Right lobe of liver (tissue), 6 donors: ENCODE measurements around the gene SNAPC1. TPM values are rescaled to one million over a fixed set of nuclear protein-coding genes. Genes with fewer than 3 reads are reported as not detected.

Source experiments
- ATAC-seq, 4 donors: fragments of 200-7000 bp; cut with Tn5 transposase; one replicate each; pipeline ENCODE4 v1.9.1; 2020; ENCODE audit warnings: mild to moderate bottlenecking in 4 of 4, moderate library complexity in 4 of 4
- DNase-seq, 3 donors: peaks; one replicate each; pipeline ENCODE4 v3.0.0-alpha.2; 2020
- H3K27ac ChIP-seq, 3 donors: fragments of 200-600 bp; one replicate each; pipeline ENCODE4 v1.8.0; 2022
- H3K27me3 ChIP-seq, 2 donors: fragments of 200-600 bp; one replicate each; pipeline ENCODE4 v1.8.0; 2022
- H3K36me3 ChIP-seq, 4 donors: fragments of 200-600 bp; sonication (generic) in 1 of 4; one replicate each; pipeline versions ENCODE4 v1.5.1 to v1.8.0; 2017 to 2022; ENCODE audit warnings: control low read depth in 1 of 4
- H3K4me1 ChIP-seq, 4 donors: fragments of 200-600 bp; sonication (generic) in 1 of 4; one replicate each; pipeline versions ENCODE4 v1.5.1 to v1.8.0; 2017 to 2022; ENCODE audit warnings: control low read depth in 1 of 4
- H3K4me3 ChIP-seq, 3 donors: fragments of 200-600 bp; one replicate each; pipeline ENCODE4 v1.8.0; 2022
- H3K9me3 ChIP-seq, 4 donors: fragments of 200-600 bp; sonication (generic) in 1 of 4; one replicate each; pipeline versions ENCODE4 v1.5.1 to v1.8.0; 2017 to 2022; ENCODE audit warnings: control low read depth in 1 of 4
- POLR2A ChIP-seq: fragments of 450-650 bp; IDR thresholded peaks from one replicate; pipeline ENCODE4 v1.6.1; 2017; ENCODE audit warnings: antibody characterized with exemption, mild to moderate bottlenecking
- WGBS: methylation state at CpG from one replicate; pipeline ENCODE4 v1.1.6; 2018; ENCODE audit warnings: low coverage, low lambda C conversion rate; ENCODE audit not compliant: insufficient coverage; ENCODE audit errors: missing lambda C conversion rate; 5-methylcytosine and 5-hydroxymethylcytosine counted together
- intact Hi-C, 2 donors: fragments of 100-400 bp; cut with DNase I; formaldehyde crosslinking; loops; one replicate each; pipeline versions ENCODE4 v1.11.2 to v1.14.1; 2022
- total RNA-seq, 6 experiments: library from RNA; depleted of rRNA in 2 of 6; stranded (reverse); fragments of >200 nt in 2 of 6; fragmentation: NEBNext Ultra II Directional in 3 of 6; extraction: Animal tissue kit (Norgen Biotek cat#: 25700) in 3 of 6; gene quantifications; one replicate each; pipeline versions ENCODE4 v1.1.0 to v1.2.4, GENCODE V29; 2016 to 2023
- TF ChIP-seq, protein P1 (sequence below), 4 donors: fragments of 200-600 bp in 3 of 4; fragments of 450-650 bp in 1 of 4; IDR thresholded peaks; one replicate each; pipeline versions ENCODE4 v1.5.1 to v1.8.0; 2016 to 2022; ENCODE audit warnings: antibody characterized with exemption in 4 of 4, mild to moderate bottlenecking in 2 of 4
- donor health status: DM: no; HTN: yes; CAD: no.
- donor health status: DM: no; HTN: no; CAD: no.
- donor health status: DM: no; HTN: no; CAD: no.
- donor health status: DM: no; HTN: yes; CAD: no.
- donor health status: DM: no; HTN: yes; CAD: no.

SNAPC1 gene
- total RNA-seq, 6 experiments from 2014 or later: 0.88 to 2.0 (median 1.8) TPM

DNA sequence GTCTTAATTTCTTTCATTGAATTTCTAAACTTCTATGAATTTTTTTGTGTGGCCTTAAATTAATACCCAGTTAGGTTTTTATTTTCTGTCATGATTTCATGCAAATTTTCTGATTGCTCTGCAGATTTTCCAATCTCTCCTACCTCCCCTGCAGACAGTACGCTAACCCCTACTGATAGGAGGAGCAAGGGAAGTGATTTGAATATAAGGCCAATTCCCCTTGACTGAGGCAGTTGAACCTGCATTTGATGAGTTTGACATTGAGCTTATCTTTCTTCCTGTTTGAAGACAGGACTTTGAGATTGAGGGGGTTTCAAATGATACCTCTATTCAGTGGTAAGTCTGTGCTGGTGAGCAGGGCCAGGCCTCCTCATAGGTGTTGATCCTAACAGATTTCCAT lies 74.6 kb downstream of the SNAPC1 start:
- WGBS: 67% methylated on average over 1 of the region's 1 CpG

DNA sequence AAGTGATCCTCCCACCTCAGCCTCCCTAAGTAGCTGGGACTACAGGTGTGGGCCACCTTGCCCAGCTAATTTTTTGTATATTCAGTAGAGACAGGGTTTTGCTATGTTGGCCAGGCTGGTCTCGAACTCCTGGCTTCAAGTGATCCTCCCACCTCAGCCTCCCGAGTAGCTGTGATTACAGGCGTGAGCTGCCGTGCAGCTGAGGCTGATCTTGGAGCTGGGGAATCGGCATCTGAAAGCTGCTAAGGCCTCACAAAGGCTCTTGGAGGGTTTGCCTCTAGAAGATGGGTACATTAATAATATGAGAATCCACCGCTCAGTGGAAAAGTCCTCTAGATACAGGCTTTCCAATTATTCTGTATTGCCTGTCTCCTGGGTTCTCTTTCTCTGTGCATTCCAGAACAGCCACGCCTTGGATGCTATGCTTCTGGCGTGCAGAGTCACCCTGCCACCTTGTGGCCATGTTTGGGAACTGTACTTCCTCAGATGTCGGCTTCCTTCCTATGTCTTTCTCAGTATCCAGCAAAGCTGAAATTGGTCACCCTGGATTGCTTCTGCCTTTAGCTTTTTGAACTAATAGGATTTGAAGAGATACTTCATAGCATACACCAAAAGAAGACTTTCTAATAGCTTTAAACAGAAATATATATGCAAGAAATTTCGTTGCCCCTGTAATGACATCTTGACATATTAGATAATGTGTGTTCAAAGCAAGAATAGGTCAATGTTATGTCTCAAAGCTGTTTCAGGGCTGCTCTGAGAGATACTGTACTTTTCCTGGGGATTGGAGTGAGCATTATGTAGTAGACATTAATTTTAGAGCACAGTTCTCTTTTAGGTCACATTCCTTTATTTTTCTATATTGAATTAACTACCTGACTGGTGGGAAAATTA lies 75.4 kb downstream of the SNAPC1 start:
- H3K4me1 ChIP-seq: no peaks in the 10 kb centered on the region
- H3K36me3 ChIP-seq: no peaks in the 10 kb centered on the region
- no peak overlapping the region for H3K27ac ChIP-seq
- H3K27me3 ChIP-seq: no peaks in the 10 kb centered on the region
- peak; percentile 100 for ATAC-seq
- intact Hi-C loops: loop anchor here (5.0 kb wide), 2 partner anchors 375 to 380 kb away; no protein-coding TSS in a partner anchor
- WGBS: 4% methylated on average over 5 of the region's 10 CpGs
- peak; percentile 68 to 76 (median 70) for DNase-seq
- no peaks in the 10 kb centered on the region for H3K9me3 ChIP-seq
- no peak for TF ChIP-seq POLR2A
- TF ChIP-seq, protein P1, sequence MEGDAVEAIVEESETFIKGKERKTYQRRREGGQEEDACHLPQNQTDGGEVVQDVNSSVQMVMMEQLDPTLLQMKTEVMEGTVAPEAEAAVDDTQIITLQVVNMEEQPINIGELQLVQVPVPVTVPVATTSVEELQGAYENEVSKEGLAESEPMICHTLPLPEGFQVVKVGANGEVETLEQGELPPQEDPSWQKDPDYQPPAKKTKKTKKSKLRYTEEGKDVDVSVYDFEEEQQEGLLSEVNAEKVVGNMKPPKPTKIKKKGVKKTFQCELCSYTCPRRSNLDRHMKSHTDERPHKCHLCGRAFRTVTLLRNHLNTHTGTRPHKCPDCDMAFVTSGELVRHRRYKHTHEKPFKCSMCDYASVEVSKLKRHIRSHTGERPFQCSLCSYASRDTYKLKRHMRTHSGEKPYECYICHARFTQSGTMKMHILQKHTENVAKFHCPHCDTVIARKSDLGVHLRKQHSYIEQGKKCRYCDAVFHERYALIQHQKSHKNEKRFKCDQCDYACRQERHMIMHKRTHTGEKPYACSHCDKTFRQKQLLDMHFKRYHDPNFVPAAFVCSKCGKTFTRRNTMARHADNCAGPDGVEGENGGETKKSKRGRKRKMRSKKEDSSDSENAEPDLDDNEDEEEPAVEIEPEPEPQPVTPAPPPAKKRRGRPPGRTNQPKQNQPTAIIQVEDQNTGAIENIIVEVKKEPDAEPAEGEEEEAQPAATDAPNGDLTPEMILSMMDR (IDR thresholded peaks at IDR 0.05): peak; percentile 92 to 97 (median 96)
- H3K4me3 ChIP-seq: no peak overlapping the region

More for the DNA sequence above, 74.6 kb downstream of the SNAPC1 start:
- Histone ChIP-seq H3K9me3 (no peaks in the 10 kb centered on the region), H3K4me3 (no peak overlapping the region), H3K4me1 (no peaks in the 10 kb centered on the region), H3K36me3 (no peaks in the 10 kb centered on the region), H3K27me3 (no peaks in the 10 kb centered on the region), H3K27ac (no peak overlapping the region)
- intact Hi-C loops: loop anchor here (5.0 kb wide), 2 partner anchors 375 to 380 kb away; no protein-coding TSS in a partner anchor
- DNase-seq (no peak), ATAC-seq (no peak)
- TF ChIP-seq POLR2A: no peak
- TF ChIP-seq, protein P1 (IDR thresholded peaks at IDR 0.05): no peak

DNA sequence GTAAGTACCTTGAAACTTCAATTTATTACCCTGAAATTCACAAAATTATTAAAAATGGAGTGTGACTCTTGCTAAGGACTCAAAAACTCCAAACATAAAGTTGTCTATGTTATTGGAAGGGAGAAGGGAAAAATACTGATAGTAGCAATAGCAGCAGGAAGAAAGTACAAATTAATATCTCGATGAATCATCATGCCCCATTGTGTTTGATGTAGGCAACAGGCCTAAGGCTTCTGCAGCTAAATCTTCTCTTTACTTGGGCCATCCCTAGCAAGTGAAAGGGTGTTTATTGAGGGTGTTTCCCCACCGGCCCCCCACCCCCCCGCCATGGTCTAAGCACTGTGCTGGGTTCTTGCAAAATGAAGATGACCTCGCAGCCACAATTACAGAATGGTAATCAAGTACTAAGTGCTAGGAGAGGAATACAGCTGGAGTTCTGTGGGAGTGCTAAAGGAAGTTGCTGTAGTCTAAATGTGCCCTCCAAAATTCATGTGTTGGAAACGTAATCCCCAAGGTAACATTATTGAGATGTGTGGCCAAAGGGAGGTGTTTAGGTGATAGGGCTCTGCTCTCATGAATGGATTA lies 76.5 kb downstream of the SNAPC1 start:
- no peaks in the 10 kb centered on the region for H3K4me1 ChIP-seq
- TF ChIP-seq, protein P1 (IDR thresholded peaks at IDR 0.05): no peak
- no peak for TF ChIP-seq POLR2A
- DNase-seq: no peak
- no peak overlapping the region for H3K4me3 ChIP-seq
- H3K9me3 ChIP-seq: no peaks in the 10 kb centered on the region
- no peaks in the 10 kb centered on the region for H3K27me3 ChIP-seq
- 45% methylated on average over 5 of the region's 5 CpGs for WGBS
- no peak for ATAC-seq
- H3K36me3 ChIP-seq: no peaks in the 10 kb centered on the region
- H3K27ac ChIP-seq: no peak overlapping the region
- intact Hi-C loops: loop anchor here (5.0 kb wide), 2 partner anchors 376 to 381 kb away; no protein-coding TSS in a partner anchor

DNA sequence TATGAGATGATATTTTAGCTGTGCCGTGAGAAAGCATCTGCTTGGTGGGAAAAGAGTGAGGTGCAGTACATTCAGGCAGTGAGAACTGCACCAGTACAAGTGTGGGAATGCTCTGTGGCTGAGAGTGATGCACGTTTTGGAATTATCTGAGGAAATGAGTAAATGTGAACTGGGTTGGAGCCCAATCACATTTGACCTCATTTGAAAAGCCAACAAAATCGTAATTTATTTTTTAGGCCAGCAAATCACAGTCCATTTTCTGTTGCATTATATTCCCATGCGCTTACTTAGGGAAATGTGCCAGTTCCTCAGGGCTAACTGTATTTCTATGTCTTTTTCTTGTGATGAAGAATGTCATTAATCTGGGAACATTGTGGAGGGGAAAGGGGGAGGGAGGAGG lies 77.3 kb downstream of the SNAPC1 start:
- H3K4me3 ChIP-seq: no peak overlapping the region
- no peaks in the 10 kb centered on the region for H3K27me3 ChIP-seq
- H3K36me3 ChIP-seq: no peaks in the 10 kb centered on the region
- 37% methylated on average over 4 of the region's 4 CpGs for WGBS
- TF ChIP-seq, protein P1 (IDR thresholded peaks at IDR 0.05): no peak
- TF ChIP-seq POLR2A: no peak
- intact Hi-C loops: loop anchor here (5.0 kb wide), 2 partner anchors 377 to 382 kb away; no protein-coding TSS in a partner anchor
- no peaks in the 10 kb centered on the region for H3K4me1 ChIP-seq
- no peak overlapping the region for H3K27ac ChIP-seq
- DNase-seq: no peak
- H3K9me3 ChIP-seq: no peaks in the 10 kb centered on the region
- peak in 2 of 4 donors; percentile 21 to 45 for ATAC-seq
